Activated CD4-positive, alpha-beta memory T cell treated with anti-CD3 and anti-CD28 coated beads for 36 hours (primary cell): ENCODE results near the gene NKX1-2. TPM values are rescaled to one million over a fixed set of nuclear protein-coding genes. Genes with fewer than 3 reads are reported as not detected.
A peak's percentile ranks its signal among the peaks of the same experiment; 100 is the strongest.

Experiments used
- CTCF ChIA-PET: fragments of 350-600 bp; sonication (Branson Sonifier 250); formaldehyde crosslinking; loops from one replicate; lab custom pipeline; 2021; ENCODE audit warnings: antibody characterized with exemption, inconsistent platforms; lab: Charles Lee
- POLR2A ChIA-PET: fragments of 350-600 bp; sonication (Branson Sonifier 250); formaldehyde crosslinking; loops from one replicate; lab custom pipeline; 2021; ENCODE audit warnings: antibody characterized with exemption; lab: Charles Lee
- DNase-seq: peaks from one replicate; pipeline ENCODE4 v3.0.0-alpha.2; 2020
- H3K27ac Mint-ChIP-seq: one replicate; pipeline ENCODE4 v1.8.0; 2021; ENCODE audit warnings: mixed read lengths
- H3K27me3 Mint-ChIP-seq: one replicate; pipeline ENCODE4 v1.8.0; 2021; ENCODE audit warnings: mixed read lengths
- H3K36me3 Mint-ChIP-seq: one replicate; pipeline ENCODE4 v1.8.0; 2021; ENCODE audit warnings: mixed read lengths
- H3K4me1 Mint-ChIP-seq: one replicate; pipeline ENCODE4 v1.8.0; 2021; ENCODE audit warnings: low read depth, mixed read lengths
- H3K4me3 Mint-ChIP-seq: one replicate; pipeline ENCODE4 v1.8.0; 2021; ENCODE audit warnings: mild to moderate bottlenecking, mixed read lengths
- H3K9me3 Mint-ChIP-seq: one replicate; pipeline ENCODE4 v1.8.0; 2021; ENCODE audit warnings: mixed read lengths
- intact Hi-C: fragments of 100-400 bp; cut with micrococcal nuclease; formaldehyde crosslinking; loops from one replicate; pipeline ENCODE4 v1.15.1; 2023
- total RNA-seq, 2 experiments: library from RNA; stranded (reverse); gene quantifications; one replicate each; pipeline ENCODE4 v1.2.3, GENCODE V29; 2021

Gene NKX1-2
- total RNA-seq, 2 experiments from 2014 or later: not detected

DNA sequence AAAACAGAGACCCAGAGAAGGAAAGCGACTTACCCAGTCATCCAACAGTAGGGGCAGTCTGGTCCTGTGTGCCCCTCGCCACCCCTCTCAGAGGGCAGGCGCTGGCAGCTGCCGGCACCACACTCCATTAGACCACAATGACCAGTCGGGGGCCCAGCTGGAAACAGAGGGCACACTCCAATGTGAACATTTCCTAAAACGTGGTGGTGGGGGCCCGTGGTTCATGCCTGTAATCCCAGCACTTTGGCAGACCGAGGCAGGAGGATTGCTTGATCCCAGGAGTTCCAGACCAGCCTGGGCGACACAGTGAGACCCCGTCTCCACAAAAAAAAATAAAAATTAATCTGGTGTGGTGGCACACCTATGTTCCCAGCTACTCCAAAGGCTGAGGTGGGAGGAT is 30.2 kb downstream of the NKX1-2 start:
- Mint-ChIP-seq H3K4me1 (peaks cover 16% of the 10 kb centered on the region), H3K9me3 (no peaks in the 10 kb centered on the region), H3K4me3 (peak overlapping the region; percentile 79), H3K27ac (no peak overlapping the region), H3K36me3 (no peaks in the 10 kb centered on the region), H3K27me3 (peaks cover 11% of the 10 kb centered on the region)
- intact Hi-C loops: loop anchor here (5.0 kb wide), 1 partner anchor 383 kb away; the partner anchor contains the start of gene ABRAXAS2
- ChIA-PET POLR2A (interaction anchor here (2.1 kb wide), 1 partner anchor 42 kb away, joined by 8 read pairs; the partner anchor contains the start of gene LHPP), CTCF (interaction anchor here (1.0 to 2.9 kb wide), 2 partner anchors 15 to 30 kb away, joined by 7 to 17 read pairs; no protein-coding TSS in a partner anchor)
- no peak for DNase-seq

DNA sequence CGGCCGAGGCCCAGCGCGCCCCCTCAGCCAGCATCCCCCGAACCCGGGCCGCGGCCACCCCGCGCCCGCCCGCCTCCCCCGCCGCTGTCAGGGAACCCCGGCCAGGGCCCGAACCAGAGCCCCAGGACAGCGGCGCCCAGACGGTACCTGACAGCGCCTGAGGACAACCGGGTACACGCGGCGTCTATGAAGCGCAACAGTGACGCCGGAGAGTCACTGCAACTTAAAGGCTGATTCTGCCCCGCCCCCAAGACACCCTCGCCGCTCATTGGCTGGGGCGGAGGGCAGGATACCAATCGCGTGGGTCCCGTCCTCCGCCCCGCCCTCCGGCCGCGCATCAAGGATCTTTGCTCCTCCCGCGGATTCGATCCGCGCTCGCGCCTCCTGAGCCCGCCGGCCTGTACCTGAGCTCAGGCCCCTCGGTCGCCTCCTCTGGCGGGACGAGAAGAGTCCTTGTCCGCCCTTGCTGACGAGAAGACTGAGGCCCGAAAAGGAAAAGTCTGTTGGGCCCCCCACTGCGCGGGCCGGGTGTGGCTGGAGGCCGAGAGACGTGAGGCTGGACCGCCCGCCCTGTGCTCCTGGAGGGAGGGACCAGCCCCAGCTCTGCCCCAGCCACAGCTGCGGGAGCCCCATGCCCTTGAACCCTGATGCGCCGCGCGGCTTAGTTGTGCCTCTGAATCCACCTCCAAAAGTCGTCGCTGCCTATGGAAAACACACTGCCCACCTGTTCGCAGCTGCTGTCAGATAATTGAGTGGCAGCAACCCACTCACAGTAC is 30.9 kb downstream of the NKX1-2 start, which contains the start of gene OAT:
TSS of gene OAT (minus strand) at position 198 of the 776 bp plus-strand sequence. CDS start 6,752 bp downstream, outside the sequence.
- DNase-seq: peak; percentile 97
- H3K36me3 Mint-ChIP-seq: no peaks in the 10 kb centered on the region
- no peaks in the 10 kb centered on the region for H3K9me3 Mint-ChIP-seq
- H3K27me3 Mint-ChIP-seq: peaks cover 7% of the 10 kb centered on the region
- H3K4me3 Mint-ChIP-seq: peak within 1 kb of the TSS; percentile 79
- peaks cover 16% of the 10 kb centered on the region for H3K4me1 Mint-ChIP-seq
- POLR2A ChIA-PET: interaction anchor here (2.1 kb wide), 1 partner anchor 42 kb away, joined by 8 read pairs; the partner anchor contains the start of gene LHPP
- no peak within 1 kb of the TSS for H3K27ac Mint-ChIP-seq
- intact Hi-C loops: loop anchor here (1.0 to 5.0 kb wide), 3 partner anchors 43 to 1265 kb away; partner anchors contain the start of genes ABRAXAS2 and BUB3
- CTCF ChIA-PET: interaction anchor here (0.6 to 2.9 kb wide), 3 partner anchors 15 to 304 kb away, joined by 3 to 17 read pairs (median 7); no protein-coding TSS in a partner anchor

DNA sequence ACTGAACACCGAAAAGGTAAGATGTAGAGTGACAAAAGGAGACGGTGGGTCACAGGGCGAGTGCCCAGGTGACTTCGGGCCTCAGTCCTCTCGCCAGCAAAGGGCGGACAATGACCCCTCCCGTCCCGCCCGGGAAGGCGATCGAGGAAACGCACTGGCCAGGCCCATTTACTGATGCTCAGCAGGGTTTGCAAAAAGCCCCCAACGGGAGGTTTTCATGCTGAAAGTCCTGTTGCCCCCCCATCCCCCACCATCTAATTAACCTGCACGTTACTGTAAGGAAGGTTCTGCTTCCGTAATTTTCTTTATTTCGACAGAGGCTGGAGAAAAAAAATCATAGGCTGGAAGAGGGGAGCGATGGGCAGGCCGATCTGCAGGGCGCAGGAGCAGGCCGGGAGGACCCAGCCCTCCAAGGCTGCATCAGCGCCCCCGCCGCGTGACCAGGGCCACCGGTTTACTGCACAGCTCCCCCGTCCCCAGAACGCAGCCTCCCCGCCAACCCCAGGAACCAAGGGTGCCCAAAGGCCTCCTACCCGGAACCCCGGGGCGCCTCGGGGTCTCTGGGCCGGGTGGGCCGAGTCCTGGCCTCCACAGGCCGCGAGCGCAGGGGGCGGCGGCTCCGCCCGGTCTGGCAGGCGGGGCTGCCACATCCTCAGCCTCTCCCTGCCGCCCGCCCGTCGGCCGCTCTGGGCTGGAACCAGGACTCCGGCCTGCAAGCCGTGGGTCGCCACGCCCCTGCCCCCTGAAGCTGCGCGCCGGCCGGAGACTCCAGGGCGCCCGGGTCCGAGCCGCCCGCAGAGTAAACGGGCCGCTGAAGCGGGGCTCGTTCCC is 31.7 kb downstream of the NKX1-2 start:
- DNase-seq: peak; percentile 56
- H3K27ac Mint-ChIP-seq: no peak overlapping the region
- ChIA-PET CTCF (interaction anchor here (0.6 to 2.9 kb wide), 5 partner anchors 14 to 305 kb away, joined by 3 to 17 read pairs (median 7); partner anchors contain the start of gene LHPP), POLR2A (interaction anchor here (1.6 to 2.1 kb wide), 2 partner anchors 10 to 43 kb away, joined by 4 to 8 read pairs; partner anchors contain the start of gene LHPP)
- H3K27me3 Mint-ChIP-seq: peaks cover 6% of the 10 kb centered on the region
- no peaks in the 10 kb centered on the region for H3K36me3 Mint-ChIP-seq
- peaks cover 16% of the 10 kb centered on the region for H3K4me1 Mint-ChIP-seq
- peak overlapping the region; percentile 79 for H3K4me3 Mint-ChIP-seq
- intact Hi-C loops: loop anchor here (1.0 to 5.0 kb wide), 3 partner anchors 44 to 1264 kb away; partner anchors contain the start of genes ABRAXAS2 and BUB3
- no peaks in the 10 kb centered on the region for H3K9me3 Mint-ChIP-seq

DNA sequence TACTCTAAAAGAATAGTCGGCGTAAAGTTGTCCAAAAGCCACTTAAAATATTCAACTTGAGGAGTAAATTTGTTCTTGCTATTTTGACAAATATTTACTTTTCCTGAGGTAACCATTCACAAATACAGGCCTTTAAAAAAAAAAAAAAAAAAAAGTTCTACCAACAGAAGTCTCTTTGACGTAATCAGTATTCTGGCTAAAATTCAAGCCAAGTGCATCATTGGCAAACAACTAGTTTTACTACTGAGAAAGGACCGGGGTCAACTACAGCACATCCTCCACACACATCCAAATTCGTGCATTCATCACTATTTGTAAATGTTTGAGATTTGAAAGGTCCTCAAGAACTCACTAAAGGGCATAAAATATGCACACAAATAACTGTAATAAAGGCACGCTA is 33.1 kb downstream of the NKX1-2 start:
- no peak for DNase-seq
- H3K9me3 Mint-ChIP-seq: no peaks in the 10 kb centered on the region
- H3K36me3 Mint-ChIP-seq: peaks cover 2% of the 10 kb centered on the region
- H3K4me3 Mint-ChIP-seq: peak overlapping the region; percentile 20
- intact Hi-C loops: loop anchor here (5.0 kb wide), 1 partner anchor 386 kb away; the partner anchor contains the start of gene ABRAXAS2
- H3K27ac Mint-ChIP-seq: no peak overlapping the region
- H3K27me3 Mint-ChIP-seq: peaks cover 2% of the 10 kb centered on the region
- H3K4me1 Mint-ChIP-seq: peaks cover 16% of the 10 kb centered on the region
- CTCF ChIA-PET: interaction anchor here (0.8 to 2.9 kb wide), 3 partner anchors 12 to 28 kb away, joined by 4 to 17 read pairs (median 8); no protein-coding TSS in a partner anchor
- POLR2A ChIA-PET: interaction anchor here (1.6 kb wide), 1 partner anchor 11 kb away, joined by 4 read pairs; no protein-coding TSS in a partner anchor

DNA sequence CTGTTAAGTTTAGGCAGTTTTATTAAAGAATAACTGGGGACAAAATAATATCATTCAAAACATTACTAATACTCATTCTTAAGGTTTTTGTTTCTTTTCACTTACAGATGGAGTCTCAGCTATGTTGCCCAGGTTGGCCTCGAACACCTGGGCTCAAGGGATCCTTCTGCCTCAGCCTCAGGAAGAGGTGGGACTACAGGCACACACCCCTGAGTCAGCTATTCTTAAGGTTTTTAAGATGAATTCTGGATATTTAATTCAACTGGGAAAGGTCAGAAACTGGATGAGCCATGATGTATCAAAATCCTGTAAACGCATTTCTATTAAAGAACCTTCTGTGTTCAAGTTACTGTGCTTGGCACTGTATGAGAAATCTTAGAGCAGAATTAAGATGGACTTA is 34.6 kb downstream of the NKX1-2 start:
- no peak overlapping the region for H3K27ac Mint-ChIP-seq
- no peak overlapping the region for H3K4me3 Mint-ChIP-seq
- peaks cover 8% of the 10 kb centered on the region for H3K36me3 Mint-ChIP-seq
- no peak for DNase-seq
- intact Hi-C loops: loop anchor here (5.0 kb wide), 1 partner anchor 387 kb away; the partner anchor contains the start of gene ABRAXAS2
- H3K9me3 Mint-ChIP-seq: no peaks in the 10 kb centered on the region
- peaks cover under 1% of the 10 kb centered on the region for H3K27me3 Mint-ChIP-seq
- POLR2A ChIA-PET: no interaction called here
- CTCF ChIA-PET: interaction anchor here (1.0 to 2.9 kb wide), 3 partner anchors 12 to 421 kb away, joined by 3 to 12 read pairs (median 7); no protein-coding TSS in a partner anchor
- H3K4me1 Mint-ChIP-seq: peaks cover 16% of the 10 kb centered on the region

DNA sequence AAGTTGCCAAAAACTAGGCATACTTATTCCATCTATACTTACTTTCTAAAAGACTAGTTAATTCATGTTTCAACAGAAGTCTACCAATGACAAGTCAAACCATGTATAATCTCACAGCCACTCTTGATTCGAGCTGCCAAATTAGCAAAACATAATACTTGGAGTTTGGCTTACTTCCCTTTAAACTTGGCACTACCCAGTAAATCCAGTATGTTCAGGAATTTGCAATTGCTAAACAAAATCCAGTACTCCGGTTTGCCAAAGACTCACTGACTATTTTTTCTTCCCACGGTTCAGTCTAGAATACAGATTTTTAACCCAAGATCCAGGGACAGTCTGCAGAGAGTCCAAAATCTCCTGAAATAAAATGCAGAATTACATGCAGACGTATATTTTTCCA is 35.8 kb downstream of the NKX1-2 start:
- POLR2A ChIA-PET: no interaction called here
- H3K9me3 Mint-ChIP-seq: no peaks in the 10 kb centered on the region
- H3K4me3 Mint-ChIP-seq: no peak overlapping the region
- H3K27me3 Mint-ChIP-seq: no peaks in the 10 kb centered on the region
- intact Hi-C loops: no loop called here
- peaks cover 12% of the 10 kb centered on the region for H3K4me1 Mint-ChIP-seq
- DNase-seq: no peak
- peaks cover 11% of the 10 kb centered on the region for H3K36me3 Mint-ChIP-seq
- CTCF ChIA-PET: interaction anchor here (2.4 to 2.9 kb wide), 2 partner anchors 10 to 25 kb away, joined by 7 to 14 read pairs; no protein-coding TSS in a partner anchor
- no peak overlapping the region for H3K27ac Mint-ChIP-seq

- intact Hi-C loops: no loop called here
- Mint-ChIP-seq H3K27ac (no peak overlapping the region), H3K9me3 (no peaks in the 10 kb centered on the region), H3K4me3 (no peak overlapping the region), H3K4me1 (no peaks in the 10 kb centered on the region), H3K36me3 (peaks cover 20% of the 10 kb centered on the region), H3K27me3 (no peaks in the 10 kb centered on the region)
- no peak for DNase-seq
- ChIA-PET POLR2A (no interaction called here), CTCF (no interaction called here)
Observed at GRCh38 chr10:124409696-124410095, 40.1 kb downstream of the NKX1-2 start.

- H3K27ac Mint-ChIP-seq: no peak overlapping the region
- H3K27me3 Mint-ChIP-seq: no peaks in the 10 kb centered on the region
- POLR2A ChIA-PET: no interaction called here
Observed at GRCh38 chr10:124408357-124408756, 41.5 kb downstream of the NKX1-2 start.

GRCh38 chr10:124407456-124407855 is 42.4 kb downstream of the NKX1-2 start:
- DNase-seq: no peak
- CTCF ChIA-PET: interaction anchor here (0.9 kb wide), 1 partner anchor 18 kb away, joined by 5 read pairs; no protein-coding TSS in a partner anchor

More at GRCh38 chr10:124408357-124408756, 41.5 kb downstream of the NKX1-2 start:
- no peaks in the 10 kb centered on the region for H3K9me3 Mint-ChIP-seq
- no peak for DNase-seq
- CTCF ChIA-PET: interaction anchor here (1.3 kb wide), 1 partner anchor 20 kb away, joined by 3 read pairs; no protein-coding TSS in a partner anchor
- H3K4me3 Mint-ChIP-seq: no peak overlapping the region
- peaks cover 26% of the 10 kb centered on the region for H3K36me3 Mint-ChIP-seq
- intact Hi-C loops: no loop called here
- H3K4me1 Mint-ChIP-seq: peaks cover 6% of the 10 kb centered on the region

DNA sequence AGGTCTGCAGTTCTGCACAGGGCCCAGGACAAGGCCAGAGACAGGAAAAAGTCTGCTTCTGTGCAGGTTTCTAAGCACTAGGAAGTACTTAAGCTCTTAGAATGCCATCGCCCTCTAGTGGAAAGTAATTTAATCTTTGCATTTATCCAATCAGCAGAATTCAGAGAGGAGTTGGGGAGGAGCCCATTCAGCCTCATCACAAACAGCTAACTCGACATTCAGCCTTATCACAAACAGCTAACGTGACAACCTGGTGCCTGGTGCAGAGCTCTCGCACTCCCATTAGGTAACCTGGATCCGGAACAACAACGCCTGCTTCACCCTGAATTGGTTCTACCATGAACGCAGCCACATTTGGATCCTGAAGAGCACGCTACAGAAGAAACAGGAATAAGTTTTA is 46.3 kb downstream of the NKX1-2 start:
- CTCF ChIA-PET: interaction anchor here (0.6 to 3.6 kb wide), 20 partner anchors 10 to 1129 kb away, joined by 3 to 54 read pairs (median 4); partner anchors contain the start of genes LHPP and OAT
- H3K27ac Mint-ChIP-seq: no peak overlapping the region
- no peaks in the 10 kb centered on the region for H3K9me3 Mint-ChIP-seq
- peaks cover 26% of the 10 kb centered on the region for H3K36me3 Mint-ChIP-seq
- no peak overlapping the region for H3K4me3 Mint-ChIP-seq
- POLR2A ChIA-PET: no interaction called here
- intact Hi-C loops: no loop called here
- peaks cover 8% of the 10 kb centered on the region for H3K4me1 Mint-ChIP-seq
- DNase-seq: peak; percentile 25
- no peaks in the 10 kb centered on the region for H3K27me3 Mint-ChIP-seq

More at GRCh38 chr10:124407456-124407855, 42.4 kb downstream of the NKX1-2 start:
- no peaks in the 10 kb centered on the region for H3K27me3 Mint-ChIP-seq
- H3K4me1 Mint-ChIP-seq: peaks cover 8% of the 10 kb centered on the region
- no peak overlapping the region for H3K27ac Mint-ChIP-seq
- H3K9me3 Mint-ChIP-seq: no peaks in the 10 kb centered on the region
- peaks cover 30% of the 10 kb centered on the region for H3K36me3 Mint-ChIP-seq
- no peak overlapping the region for H3K4me3 Mint-ChIP-seq
- intact Hi-C loops: no loop called here
- POLR2A ChIA-PET: no interaction called here

GRCh38 chr10:124402273-124402672 is 47.6 kb downstream of the NKX1-2 start:
- Mint-ChIP-seq H3K27me3 (no peaks in the 10 kb centered on the region), H3K4me3 (no peak overlapping the region), H3K4me1 (peaks cover 8% of the 10 kb centered on the region), H3K27ac (no peak overlapping the region), H3K36me3 (peaks cover 23% of the 10 kb centered on the region), H3K9me3 (no peaks in the 10 kb centered on the region)
- ChIA-PET POLR2A (no interaction called here), CTCF (interaction anchor here (1.0 to 1.1 kb wide), 2 partner anchors 13 to 408 kb away, joined by 3 to 6 read pairs; no protein-coding TSS in a partner anchor)
- intact Hi-C loops: no loop called here
- no peak for DNase-seq
